Fibroblast of pulmonary artery (primary cell): ENCODE data around the gene ANKRD37.

Source experiments
- DNase-seq: peaks from one replicate; pipeline ENCODE4 v3.0.0-alpha.2; 2010; ENCODE audit warnings: low read depth
- H3K4me3 ChIP-seq: replicated peaks from 2 replicates; pipeline ENCODE4 v1.5.1; 2011; ENCODE audit warnings: low read depth, mild to moderate bottlenecking, control low read depth, low read length, moderate library complexity
- TF ChIP-seq, protein P1 (sequence below): IDR thresholded peaks from 2 replicates; pipeline ENCODE4 v1.5.1; 2011; ENCODE audit warnings: mild to moderate bottlenecking, control low read depth, low read length, inconsistent platforms; ENCODE audit errors: missing control alignments

ANKRD37 gene

GRCh38 chr4:185411849-185412248 lies 15.2 kb downstream of the ANKRD37 start:
- H3K4me3 ChIP-seq = no peak overlapping the region
- DNase-seq = no peak
- TF ChIP-seq, protein P1, sequence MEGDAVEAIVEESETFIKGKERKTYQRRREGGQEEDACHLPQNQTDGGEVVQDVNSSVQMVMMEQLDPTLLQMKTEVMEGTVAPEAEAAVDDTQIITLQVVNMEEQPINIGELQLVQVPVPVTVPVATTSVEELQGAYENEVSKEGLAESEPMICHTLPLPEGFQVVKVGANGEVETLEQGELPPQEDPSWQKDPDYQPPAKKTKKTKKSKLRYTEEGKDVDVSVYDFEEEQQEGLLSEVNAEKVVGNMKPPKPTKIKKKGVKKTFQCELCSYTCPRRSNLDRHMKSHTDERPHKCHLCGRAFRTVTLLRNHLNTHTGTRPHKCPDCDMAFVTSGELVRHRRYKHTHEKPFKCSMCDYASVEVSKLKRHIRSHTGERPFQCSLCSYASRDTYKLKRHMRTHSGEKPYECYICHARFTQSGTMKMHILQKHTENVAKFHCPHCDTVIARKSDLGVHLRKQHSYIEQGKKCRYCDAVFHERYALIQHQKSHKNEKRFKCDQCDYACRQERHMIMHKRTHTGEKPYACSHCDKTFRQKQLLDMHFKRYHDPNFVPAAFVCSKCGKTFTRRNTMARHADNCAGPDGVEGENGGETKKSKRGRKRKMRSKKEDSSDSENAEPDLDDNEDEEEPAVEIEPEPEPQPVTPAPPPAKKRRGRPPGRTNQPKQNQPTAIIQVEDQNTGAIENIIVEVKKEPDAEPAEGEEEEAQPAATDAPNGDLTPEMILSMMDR = no peak

DNA sequence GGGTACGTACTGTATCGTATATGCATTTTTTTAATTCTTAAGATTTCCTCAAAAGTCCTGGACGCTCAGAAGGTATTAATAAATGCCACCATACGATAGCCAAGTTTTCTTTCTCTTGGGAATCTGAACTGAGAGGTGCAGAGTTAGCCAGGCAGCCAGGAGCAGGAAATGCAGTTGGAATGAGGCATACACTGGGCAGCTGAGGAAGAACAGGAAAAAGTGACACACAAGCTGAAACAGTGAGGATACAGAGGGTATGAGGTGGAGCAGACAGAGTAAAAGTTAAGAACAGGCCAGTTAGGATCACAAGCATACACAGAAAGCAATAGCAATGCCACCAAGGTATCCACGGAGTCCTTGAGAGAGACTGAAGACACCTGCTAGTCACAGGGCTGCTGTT lies 15.8 kb downstream of the ANKRD37 start:
- peak; percentile 21 for DNase-seq
- H3K4me3 ChIP-seq = no peak overlapping the region
- TF ChIP-seq, protein P1 = no peak

- no peak overlapping the region for H3K4me3 ChIP-seq
- DNase-seq = no peak
- TF ChIP-seq, protein P1 = no peak
Observed at GRCh38 chr4:185416955-185417354, 20.3 kb downstream of the ANKRD37 start.

GRCh38 chr4:185421366-185422124 lies 24.9 kb downstream of the ANKRD37 start:
- no peak overlapping the region for H3K4me3 ChIP-seq
- TF ChIP-seq, protein P1 = no peak
- DNase-seq = peak; percentile 35

GRCh38 chr4:185424905-185425646 lies 28.4 kb downstream of the ANKRD37 start:
- TF ChIP-seq, protein P1 = no peak
- H3K4me3 ChIP-seq = peak overlapping the region; percentile 91
- peak; percentile 4 for DNase-seq

DNA sequence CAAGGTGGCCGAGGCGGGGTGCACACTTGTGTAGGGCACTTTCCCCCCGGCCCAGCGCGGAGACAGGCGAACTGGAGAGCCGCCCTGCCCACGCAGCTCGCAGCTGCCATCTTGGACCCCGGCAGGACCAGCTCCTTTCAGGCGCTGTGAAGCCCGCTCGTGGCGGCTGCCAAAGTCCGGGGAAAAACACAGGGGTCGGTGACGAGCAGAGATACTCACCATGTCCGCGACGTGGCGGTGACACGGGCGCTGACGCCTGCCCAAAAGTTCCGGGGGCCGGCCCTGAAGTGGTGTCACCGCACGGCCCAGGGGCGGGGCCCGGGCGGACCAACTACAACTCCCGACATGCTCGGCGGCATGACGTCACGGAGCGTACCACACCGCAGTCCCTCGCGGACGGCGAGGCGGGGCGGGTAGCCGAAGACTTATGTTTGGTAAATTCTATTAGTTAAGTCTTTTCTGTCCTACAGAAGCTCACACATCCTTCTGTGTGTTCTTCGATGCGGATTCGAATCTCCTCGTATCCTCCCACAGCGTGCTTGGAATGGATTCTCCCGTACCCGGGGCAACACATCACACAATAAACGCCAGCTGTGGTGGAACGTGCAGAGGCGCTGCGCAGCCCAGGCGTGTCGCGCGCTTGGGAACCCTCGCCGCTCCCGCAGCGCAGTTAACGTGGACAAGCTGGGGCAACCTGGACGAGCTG lies 29.2 kb downstream of the ANKRD37 start, which contains the start of gene UFSP2:
UFSP2 (minus strand) TSS at position 318 of the 706 bp plus-strand sequence; CDS start at position 222, 96 bp downstream.
- TF ChIP-seq, protein P1 = no peak
- peak; percentile 93 for DNase-seq
- H3K4me3 ChIP-seq = peak within 1 kb of the TSS; percentile 91
